Measurements from ENCODE around the gene DEDD. TPM values are rescaled to one million over a fixed set of nuclear protein-coding genes. Genes with fewer than 3 reads are reported as not detected.

The DEDD gene
- 34.3 TPM for total RNA-seq

DNA sequence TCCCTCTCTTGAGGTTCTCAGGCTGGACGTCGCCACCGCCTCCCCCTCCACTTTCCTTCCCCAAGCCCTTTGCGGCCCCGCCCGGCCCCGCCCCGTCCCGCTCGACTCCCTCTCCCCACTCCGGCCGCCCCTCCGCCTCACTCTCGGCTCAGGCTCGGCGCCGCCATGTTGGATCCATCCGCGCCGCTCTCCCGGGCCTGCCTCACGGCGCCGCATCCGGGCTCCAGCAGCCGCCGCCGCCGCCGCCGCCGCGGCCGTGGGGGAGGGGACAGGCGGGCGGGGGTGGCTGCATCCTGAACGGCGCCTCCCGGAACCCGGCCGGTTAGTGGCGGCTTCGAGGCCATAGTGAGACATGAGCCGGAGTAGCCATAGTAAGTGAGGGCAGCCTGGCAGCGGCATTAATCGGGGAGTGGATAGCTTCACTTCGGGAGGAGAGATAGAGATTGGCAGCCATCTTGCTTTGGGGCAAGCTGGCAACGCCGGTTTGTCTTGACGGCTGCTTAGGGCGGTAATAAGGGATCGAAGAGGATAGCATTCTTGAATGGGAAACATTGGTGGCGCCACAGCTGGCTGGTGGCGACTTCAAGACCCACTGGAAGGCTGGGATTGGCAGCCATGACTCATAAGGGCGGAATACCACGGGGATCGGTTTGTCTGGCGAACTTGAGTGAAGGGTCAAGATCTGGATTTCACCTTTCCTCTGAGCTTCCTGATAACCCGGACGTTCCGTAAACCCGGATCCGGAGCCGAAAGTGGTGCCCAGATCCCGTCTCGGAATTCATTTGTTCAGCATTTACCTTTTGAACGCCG lies at the start of gene DEDD:
TSS of gene DEDD (minus strand) at position 258 of the 810 bp plus-strand sequence. CDS start 8,205 bp downstream, outside the sequence.
- peak; percentile 96 for ATAC-seq
- intact Hi-C loops (cut with DNase I) = no loop called here
- DNase-seq (ENCODE audit: low spot score) = peak; percentile 94

- no peak for ATAC-seq
- no peak for DNase-seq (ENCODE audit: low spot score)
- intact Hi-C loops (cut with DNase I) = no loop called here
These were observed 49.7 kb upstream of the DEDD start for GRCh38 chr1:161182214-161182613.

DNA sequence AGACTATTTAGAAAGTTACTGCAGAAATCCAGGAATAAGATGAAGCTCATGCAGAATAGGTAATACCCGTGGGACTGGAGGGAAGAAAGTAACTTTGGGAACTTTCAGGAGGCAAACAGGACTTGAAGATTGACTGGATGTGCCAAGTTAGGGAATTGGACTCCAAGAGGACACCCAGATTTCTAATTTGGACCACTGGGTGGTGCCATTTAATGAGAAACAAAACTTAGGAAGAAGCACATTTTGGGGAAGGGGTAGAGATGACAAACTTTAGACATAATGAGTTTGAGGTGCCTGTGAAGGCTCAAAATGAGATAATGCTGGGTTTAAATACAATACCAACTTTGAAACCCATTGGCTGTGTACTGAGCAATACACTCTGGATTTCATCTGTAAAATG lies 48.2 kb upstream of the DEDD start:
- intact Hi-C loops (cut with DNase I) = no loop called here
- ATAC-seq (no peak), DNase-seq (ENCODE audit: low spot score) (no peak)

- intact Hi-C loops (cut with DNase I) = no loop called here
- ATAC-seq (no peak), DNase-seq (ENCODE audit: low spot score) (no peak)
These were observed 47.2 kb upstream of the DEDD start for GRCh38 chr1:161179698-161180097.

- ATAC-seq (no peak), DNase-seq (ENCODE audit: low spot score) (no peak)
- intact Hi-C loops (cut with DNase I) = no loop called here
These were observed 45.4 kb upstream of the DEDD start for GRCh38 chr1:161177936-161178244.

DNA sequence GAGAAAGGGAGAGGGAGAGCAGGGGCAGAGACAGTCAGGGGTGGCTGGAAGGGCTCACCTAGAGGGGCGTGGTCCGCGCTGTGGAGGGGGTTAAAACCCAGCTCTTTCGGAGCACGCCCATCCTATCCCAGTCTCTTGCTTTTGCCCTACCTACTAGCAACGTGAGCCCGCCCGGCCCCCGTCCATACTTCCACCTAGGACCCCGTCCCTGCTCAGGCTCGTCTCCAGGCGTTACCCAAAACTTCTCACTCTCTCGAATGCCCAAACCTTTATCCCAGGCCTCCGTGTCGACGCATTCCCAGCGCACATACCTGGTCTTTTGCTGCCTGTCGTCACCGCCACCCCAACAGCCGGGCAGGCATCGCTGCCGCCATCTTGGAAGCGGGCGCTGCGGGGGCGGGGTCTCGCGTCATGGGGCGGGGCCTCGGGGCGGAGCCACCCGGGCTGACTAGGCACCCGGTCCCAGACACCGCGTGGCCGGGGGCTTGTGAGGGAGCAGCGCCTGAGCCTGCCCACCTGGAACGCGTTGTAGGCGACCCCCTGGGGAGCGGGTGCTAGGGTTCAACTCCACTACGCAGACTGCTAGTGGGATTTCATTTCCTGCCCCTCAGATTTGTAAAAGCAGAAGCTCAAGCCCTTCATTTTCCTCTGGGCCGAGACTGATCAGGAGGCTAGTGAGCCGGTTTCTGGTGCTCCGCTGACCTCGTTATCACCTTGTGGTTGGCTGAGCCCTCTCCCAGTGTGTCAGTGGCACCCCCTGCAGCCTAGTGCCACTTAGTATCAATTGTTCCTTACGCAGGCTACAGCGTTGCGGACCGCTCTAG lies 44.9 kb upstream of the DEDD start, which contains the start of gene B4GALT3:
TSS of gene B4GALT3 (minus strand) at position 396 of the 824 bp plus-strand sequence. CDS start 1,447 bp downstream, outside the sequence.
- ATAC-seq = peak; percentile 97
- intact Hi-C loops (cut with DNase I) = no loop called here
- peak; percentile 97 for DNase-seq (ENCODE audit: low spot score)

GRCh38 chr1:161176468-161177111 lies 44.1 kb upstream of the DEDD start:
- DNase-seq (ENCODE audit: low spot score) = no peak
- intact Hi-C loops (cut with DNase I) = no loop called here

DNA sequence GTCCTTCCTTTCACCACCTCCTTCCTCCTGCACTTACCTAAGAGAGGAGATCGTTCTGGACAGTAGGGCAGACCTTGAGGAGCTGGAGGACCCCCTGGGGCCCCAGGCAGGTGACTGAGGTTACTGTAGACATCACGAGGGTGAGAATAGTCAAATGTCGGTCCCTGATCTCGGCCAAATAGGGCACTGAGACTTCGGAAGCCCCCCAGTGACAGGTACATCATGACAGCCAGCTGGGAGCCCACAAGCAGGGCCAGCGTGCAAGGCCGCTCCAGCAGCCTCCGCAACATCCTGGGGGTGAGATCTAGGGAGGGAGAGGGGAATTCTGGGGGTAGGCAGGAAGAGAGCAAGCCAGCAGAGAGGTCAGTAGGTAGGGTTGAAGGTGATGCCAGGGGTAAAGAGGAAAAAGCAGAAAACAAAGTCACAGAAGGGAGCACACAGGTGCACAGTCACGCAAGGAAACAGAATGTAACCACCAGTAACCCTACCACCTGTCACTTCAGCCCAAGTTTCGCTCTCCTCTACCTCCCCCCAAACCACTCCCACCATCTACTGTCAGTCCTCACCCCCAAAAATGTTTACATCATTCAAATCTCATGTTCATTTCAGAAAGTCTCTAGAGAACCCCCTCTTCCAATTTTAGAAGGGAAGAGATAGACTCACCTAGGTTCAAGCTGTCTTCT lies 43.4 kb upstream of the DEDD start:
- intact Hi-C loops (cut with DNase I) = no loop called here
- ATAC-seq (no peak), DNase-seq (ENCODE audit: low spot score) (no peak)

More at GRCh38 chr1:161176468-161177111, 44.1 kb upstream of the DEDD start:
- ATAC-seq = no peak

DNA sequence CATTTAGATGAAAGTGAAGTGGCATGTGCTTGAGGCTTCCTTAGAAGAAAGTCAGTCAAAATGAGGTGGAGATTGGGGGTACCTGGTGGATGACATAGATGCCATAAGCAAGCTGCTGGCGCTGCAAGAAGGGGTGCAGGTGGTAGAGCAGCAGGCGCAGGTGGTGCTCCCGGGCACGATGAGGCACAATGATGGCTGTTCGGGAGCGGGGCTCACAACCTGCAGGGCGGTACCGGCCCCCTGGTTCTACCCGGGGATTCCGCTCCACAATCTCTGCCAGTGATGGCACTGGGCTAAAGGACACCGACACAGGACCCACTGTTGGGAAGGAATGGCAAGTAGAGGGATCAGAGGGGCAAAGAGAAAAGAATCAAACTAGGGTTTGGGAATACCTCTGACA lies 42.4 kb upstream of the DEDD start:
- DNase-seq (ENCODE audit: low spot score) (no peak), ATAC-seq (no peak)
- intact Hi-C loops (cut with DNase I) = no loop called here

DNA sequence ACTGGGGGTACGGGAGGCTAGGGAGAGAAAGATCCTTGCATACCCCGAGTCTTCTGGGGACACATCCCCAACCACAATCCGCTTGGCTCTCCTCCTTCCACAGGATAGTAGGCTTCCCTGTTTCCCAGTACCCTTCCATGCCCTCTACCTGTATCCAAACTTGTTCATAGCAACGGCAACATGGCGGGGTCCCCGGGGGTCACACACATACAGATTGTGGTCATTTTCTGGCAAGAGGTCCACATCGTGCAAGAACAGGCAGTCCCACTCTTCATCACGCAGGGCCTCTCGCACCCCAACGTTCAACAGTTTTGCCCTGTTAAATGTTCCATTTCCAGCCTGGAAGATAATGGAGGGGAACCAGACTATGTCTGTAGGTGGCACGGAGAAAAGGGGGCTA lies 41.2 kb upstream of the DEDD start:
- no peak for DNase-seq (ENCODE audit: low spot score)
- intact Hi-C loops (cut with DNase I) = no loop called here
- ATAC-seq = no peak

GRCh38 chr1:161172776-161173376 lies 40.4 kb upstream of the DEDD start:
- DNase-seq (ENCODE audit: low spot score) (no peak), ATAC-seq (peak; percentile 16)
- intact Hi-C loops (cut with DNase I) = no loop called here

GRCh38 chr1:161172349-161172748 lies 39.9 kb upstream of the DEDD start:
- ATAC-seq = no peak
- no peak for DNase-seq (ENCODE audit: low spot score)
- intact Hi-C loops (cut with DNase I) = no loop called here

DNA sequence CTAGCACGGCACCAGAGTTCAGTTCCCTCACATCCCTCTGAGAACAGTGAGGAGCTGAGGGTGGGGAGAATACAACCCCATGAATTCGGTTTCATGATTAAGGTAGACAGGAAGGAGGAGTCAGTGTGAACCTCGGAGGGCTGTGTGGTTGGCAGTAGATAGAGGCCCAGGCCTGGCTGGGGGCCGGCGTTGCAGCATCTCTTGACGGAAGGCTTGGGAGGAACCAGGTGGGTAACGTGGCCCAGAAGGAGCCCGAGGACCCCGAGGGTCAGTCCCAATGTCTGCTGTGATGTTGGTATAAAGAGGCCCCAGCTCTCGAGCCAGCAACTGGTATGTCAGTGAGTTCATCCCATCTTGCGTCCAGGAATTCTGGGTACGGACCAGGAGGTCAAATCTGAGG lies 39.2 kb upstream of the DEDD start:
- no peak for DNase-seq (ENCODE audit: low spot score)
- intact Hi-C loops (cut with DNase I) = no loop called here
- no peak for ATAC-seq

GRCh38 chr1:161171191-161171590 lies 38.7 kb upstream of the DEDD start:
- DNase-seq (ENCODE audit: low spot score) (no peak), ATAC-seq (no peak)
- intact Hi-C loops (cut with DNase I) = no loop called here

GRCh38 chr1:161168906-161169305 lies 36.4 kb upstream of the DEDD start:
- intact Hi-C loops (cut with DNase I) = no loop called here
- DNase-seq (ENCODE audit: low spot score) (no peak), ATAC-seq (no peak)

- intact Hi-C loops (cut with DNase I) = no loop called here
- DNase-seq (ENCODE audit: low spot score) (no peak), ATAC-seq (no peak)
These were observed 34.4 kb upstream of the DEDD start for GRCh38 chr1:161166669-161167548.

DNA sequence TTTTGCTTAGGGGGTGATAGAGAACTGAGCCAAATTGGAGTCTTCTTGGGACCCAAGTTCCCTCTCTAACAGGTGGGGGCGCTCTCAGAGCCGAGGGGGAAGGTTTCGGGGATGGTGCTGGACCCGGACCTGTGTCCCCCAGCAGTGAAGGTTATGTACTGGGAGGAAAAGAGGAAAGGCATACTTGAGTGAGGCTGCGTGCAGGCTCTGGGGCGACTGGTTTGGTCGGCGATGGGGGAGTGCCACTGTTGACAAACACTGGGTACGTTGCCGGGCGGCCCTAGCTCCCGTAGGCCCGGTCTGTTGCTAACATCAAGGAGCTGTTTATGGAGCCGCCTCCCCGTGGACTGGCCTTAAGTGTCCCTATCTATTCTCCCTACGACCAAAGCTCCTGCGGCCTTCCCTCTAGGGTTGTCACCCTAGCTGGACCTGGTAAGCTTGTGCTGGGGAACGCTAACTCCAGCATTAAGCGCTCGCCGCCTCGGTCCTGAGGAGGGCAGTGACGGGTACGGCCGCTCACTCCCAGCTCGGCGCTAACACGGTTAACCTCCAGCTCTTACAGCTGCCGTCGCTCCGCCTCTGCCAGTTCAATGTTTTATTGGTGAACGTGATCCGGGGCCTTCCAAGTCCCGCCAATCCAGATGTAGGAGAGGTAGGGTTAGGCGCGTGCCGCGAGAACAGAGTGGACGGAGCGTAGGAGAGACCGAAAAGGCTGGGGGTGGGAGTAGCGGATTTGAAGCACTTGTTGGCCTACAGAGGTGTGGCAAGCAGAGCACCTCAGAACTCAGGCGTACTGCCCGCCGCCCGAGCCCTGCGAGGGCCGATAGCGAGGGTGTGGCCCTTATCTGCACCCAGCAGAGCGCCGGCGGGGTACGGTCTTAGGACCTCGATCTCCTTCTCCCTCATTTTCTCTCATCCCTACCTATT lies 33.5 kb upstream of the DEDD start, which contains the start of gene PPOX:
TSS of gene PPOX (plus strand) at position 685 of the 927 bp plus-strand sequence. CDS start 422 bp downstream, outside the sequence.
- DNase-seq (ENCODE audit: low spot score) = peak; percentile 96
- peak; percentile 98 for ATAC-seq
- intact Hi-C loops (cut with DNase I) = no loop called here
